HG02973 (cell line): Measurements from ENCODE around the gene NAALADL2.
"Not testable (repeated sequence)": the region's sequence is repeated elsewhere in the genome, so short reads cannot be mapped to it uniquely, and the experiment has no call there.

ENCODE experiments used
- ATAC-seq: cut with Tn5 transposase; IDR thresholded peaks from one replicate; pipeline ENCODE4 v1.9.1; 2021; ENCODE audit warnings: moderate library complexity; ENCODE audit not compliant: unreplicated experiment

NAALADL2 gene

DNA sequence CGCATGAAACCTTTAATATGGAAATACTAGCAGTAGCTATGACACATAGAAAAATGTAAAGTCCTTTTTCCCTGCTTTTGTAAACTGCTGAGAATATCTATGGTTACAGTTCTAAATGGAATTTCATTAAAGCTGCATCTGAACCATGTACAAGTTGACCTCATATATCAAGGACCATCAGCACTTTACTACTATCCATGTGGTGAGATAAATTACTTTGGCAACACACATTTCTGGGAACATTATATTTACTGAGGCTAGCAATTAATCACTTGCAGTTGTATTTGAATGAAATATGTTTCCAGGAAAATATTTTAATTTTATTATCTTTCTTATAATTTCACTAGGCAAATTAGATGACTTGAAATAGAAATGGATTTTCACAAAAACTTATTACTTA lies 545.5 kb downstream of the NAALADL2 start:
- ATAC-seq, result no peak

GRCh38 chr3:175410251-175410650 lies 551.1 kb downstream of the NAALADL2 start:
- ATAC-seq, result no peak

GRCh38 chr3:175411405-175411804 lies 552.3 kb downstream of the NAALADL2 start:
- no peak for ATAC-seq

DNA sequence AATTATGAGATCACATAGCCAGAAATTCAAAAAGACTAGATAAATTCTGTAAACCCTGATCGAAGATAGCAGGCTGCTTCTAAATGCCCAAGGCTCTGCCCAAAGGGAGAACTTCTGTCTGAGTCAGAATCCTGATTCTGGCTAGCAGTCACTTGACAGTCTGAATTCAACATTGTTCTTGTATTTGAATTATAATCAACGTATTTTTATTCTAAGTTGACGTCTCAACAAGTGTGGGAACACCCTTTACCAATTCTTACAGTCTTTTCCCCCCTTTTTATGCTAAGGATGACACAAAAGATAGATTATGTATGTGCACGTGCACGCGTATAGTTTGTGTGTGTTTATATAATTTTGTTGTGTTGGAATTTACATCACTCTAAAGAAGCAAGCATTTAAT lies 552.8 kb downstream of the NAALADL2 start:
- ATAC-seq, result no peak

DNA sequence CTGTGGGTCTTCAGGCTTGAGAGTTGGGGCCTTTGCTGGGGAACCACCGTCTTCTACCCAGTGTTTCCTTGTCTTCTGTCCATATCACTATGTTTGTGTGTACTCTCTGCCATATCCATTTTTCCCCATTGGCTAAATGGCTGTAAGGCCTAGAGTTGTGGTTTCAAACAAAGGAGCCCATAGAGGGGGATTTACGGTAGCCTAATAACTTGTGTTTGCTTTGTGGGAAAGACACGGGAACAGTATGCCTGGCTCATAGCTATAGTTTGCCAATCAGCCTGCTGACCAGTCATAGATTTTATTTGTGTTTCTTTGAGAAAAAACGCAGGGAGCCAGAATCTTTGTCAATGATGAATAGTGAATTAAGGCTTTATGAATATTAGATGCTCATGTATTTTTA lies 554.8 kb downstream of the NAALADL2 start:
- no peak for ATAC-seq

- ATAC-seq, result no peak
These were observed 557.5 kb downstream of the NAALADL2 start for GRCh38 chr3:175416600-175416999.

DNA sequence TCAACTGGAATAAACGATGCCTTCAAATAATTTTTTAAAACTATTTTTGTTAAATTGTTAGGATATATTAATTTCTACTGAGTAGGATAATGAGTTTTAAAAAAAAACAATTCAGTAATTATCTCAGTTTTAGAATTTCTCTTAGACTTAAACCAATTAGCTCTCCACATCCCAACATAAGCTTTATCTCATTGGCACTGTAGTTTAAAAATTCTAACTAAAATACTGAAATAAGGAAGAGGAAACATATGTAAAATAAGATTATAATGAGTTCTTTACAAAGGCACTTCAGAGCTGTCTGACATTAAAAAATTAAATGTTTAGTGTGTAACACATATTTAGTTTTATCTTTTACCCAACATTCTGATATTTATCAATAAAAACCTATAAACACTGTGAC lies 558.3 kb downstream of the NAALADL2 start:
- ATAC-seq, result no peak

GRCh38 chr3:175421902-175422301 lies 562.8 kb downstream of the NAALADL2 start:
- ATAC-seq, result no peak

DNA sequence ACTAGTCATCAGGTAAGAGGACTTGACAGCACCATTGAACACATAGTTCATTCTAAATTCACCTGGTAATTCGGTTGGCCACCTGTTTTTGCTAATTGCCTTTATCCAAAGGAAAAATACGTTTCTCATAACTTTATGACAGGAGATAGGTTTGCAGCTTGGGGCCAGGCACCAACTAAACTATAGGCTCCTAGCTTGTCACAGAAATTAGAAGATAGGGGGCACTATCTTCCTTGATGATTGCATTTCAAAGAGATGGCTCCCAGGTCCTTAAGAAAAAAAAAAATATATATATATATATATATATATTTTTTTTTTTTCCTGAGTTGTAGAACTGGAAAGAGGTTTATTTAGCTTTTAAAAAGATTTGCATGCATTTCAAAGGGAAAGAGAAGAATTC lies 563.6 kb downstream of the NAALADL2 start:
- ATAC-seq, result no peak

GRCh38 chr3:175423848-175424247 lies 564.7 kb downstream of the NAALADL2 start:
- not testable (repeated sequence) for ATAC-seq

DNA sequence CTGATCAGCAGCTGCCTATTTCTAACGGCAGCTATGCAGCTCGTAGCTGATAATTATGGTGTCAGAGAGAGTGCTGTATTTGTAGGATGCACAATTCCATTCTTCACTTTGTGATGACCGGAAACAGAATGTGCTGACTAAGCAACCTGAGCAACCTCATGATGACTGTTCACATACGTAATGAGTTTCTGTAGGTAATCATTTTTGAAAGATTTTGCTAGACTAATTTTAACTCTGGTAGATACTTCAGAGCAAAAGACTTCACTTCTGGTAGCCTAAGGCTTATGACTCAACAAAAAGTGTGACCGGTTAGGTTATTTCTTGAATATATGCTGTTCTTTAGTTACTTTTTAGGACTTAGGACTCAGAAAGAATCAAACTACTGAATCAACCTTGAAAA lies 567.7 kb downstream of the NAALADL2 start:
- no peak for ATAC-seq

- no peak for ATAC-seq
These were observed 569.3 kb downstream of the NAALADL2 start for GRCh38 chr3:175428466-175428865.

GRCh38 chr3:175430983-175431773 lies 572.0 kb downstream of the NAALADL2 start:
- no peak for ATAC-seq

DNA sequence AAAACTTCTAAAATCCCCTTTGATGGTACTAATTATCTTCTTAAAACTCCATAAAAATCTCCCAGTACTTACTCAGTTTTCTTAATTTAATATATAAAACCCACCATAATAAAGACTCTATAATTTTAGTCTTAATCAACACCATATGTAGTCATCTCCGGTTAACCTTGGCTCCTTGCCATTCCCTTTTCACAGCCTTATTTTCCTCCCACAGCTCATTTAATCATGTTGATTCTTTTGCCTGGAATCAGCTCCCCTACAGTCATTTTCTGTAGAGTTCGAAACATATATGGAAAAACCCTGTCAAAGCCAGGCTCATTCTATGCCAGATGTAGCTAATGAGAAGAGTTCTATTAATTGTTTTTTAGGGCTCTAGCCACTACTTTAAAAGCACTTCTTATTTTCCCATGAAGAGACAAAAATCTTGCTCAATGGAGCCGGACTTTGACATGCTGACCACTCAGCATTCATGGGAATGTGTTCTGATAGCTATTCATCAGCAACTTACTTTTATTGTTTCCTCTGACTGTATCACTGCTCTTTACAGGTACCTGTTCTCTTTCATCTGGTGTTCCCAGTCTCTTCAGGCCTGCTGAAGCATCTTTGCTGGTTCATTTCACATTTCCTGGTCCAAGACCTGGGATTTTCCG lies 573.4 kb downstream of the NAALADL2 start:
- ATAC-seq, result no peak

DNA sequence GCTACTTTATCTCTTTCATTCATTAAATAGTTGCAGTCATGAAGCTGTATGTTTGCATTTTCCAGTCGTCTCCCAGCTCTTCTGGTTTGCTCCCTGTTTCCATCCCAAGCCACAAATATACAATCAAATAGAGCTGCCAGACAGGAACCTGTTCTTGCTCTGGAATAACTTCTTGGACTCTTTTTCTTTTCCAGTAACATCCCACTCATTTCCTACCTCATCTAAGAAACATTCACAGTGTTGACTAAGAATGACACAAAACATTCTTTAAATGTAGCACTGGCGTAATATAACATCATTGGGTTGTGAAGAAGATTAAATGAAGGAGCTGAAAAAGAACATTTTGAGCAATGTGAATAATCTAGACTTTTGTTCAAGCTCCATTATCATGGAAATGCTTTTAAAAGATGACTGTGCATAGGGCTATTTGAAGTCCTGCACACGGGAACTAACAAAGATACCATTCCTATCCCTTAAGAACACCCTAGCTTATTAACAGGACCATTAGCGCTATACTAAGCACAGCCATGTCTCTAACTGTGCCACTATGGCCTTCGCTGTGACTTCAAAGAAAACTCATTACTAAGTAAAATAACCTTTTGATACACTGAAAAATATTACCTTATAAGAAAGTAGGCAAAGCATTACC lies 574.0 kb downstream of the NAALADL2 start:
- no peak for ATAC-seq

- ATAC-seq, result no peak
These were observed 575.4 kb downstream of the NAALADL2 start for GRCh38 chr3:175434561-175434960.

DNA sequence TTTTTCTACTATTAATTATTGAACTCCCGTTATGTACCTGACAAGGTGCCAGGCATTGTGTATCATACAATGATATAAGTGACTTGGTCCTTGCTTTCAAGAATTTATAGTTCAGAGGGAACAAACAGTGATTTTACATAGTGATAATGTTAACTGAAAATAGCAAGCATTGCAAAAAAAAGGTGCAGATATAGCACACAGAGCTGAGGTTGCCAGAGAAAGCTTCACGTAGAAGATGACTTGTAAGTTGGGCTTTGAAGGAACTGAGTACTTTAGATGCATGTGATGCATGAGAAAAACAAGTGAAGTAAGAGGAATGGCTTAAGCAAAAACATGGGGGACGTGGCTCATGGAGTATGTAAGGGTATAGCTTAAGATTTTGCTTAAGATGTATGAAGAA lies 584.5 kb downstream of the NAALADL2 start:
- ATAC-seq, result no peak

DNA sequence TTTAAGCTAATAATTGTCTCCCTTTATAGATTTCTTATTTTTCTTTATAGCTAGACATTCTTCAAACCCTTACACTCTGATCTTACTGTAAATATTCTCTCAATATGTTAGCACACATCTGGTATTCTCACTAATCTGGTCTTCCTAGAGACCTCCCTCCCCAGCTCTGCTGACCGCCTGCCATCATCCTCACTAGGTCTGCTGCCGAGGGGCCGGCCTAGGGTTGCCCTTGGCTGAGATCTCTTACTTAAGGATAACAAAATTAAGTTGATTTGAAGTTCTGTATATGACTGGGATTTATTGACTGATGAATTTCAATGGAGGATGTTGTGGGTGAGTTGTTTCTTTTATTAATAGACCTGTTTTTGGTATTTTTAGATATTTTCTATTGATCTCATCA lies 586.6 kb downstream of the NAALADL2 start:
- no peak for ATAC-seq

DNA sequence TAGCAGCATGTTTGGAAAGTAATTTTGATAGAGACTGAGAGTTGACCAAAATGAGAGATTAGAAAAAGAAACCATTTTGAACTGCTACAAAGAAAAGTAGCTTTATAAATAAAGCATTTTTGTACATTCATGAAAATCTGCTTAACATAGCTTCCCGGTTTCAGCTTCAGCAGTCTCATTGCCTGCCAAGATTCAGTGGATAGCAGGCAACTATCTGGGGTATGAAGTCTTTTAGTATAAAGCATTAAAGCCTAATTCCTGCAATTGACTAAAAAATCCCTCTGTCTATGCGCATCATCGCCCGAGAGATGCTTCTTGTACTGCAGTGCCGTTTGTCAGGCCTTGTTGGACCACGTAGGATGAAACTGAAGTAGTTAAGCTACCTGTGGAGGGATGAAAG lies 588.4 kb downstream of the NAALADL2 start:
- ATAC-seq, result no peak

DNA sequence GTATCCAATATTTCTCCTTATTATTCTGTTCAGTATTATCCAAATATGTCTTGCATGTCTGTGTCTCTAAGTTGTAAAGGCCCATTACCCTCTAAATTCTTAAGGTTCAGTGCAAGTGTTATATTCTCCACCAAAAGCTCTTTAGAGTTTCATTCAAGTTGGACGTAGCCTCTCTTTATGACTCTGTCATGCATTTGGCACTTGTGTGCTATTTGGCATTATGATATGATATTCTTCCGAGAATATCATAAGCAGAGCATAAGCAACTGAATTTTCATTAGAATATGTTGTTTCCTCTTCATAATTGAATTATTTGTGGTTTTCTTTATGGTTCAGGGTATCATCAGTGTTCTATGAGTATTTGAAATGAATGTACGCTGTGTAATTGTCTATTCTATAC lies 594.2 kb downstream of the NAALADL2 start:
- ATAC-seq, result no peak

- no peak for ATAC-seq
These were observed 597.3 kb downstream of the NAALADL2 start for GRCh38 chr3:175456466-175456865.

GRCh38 chr3:175457301-175457700 lies 598.2 kb downstream of the NAALADL2 start:
- no peak for ATAC-seq
